ENCODE data around the gene SEC11A. TPM values are rescaled to one million over a fixed set of nuclear protein-coding genes. Genes with fewer than 3 reads are reported as not detected.
"Not testable (repeated sequence)": the region's sequence is repeated elsewhere in the genome, so short reads cannot be mapped to it uniquely, and the experiment has no call there.

SEC11A gene
- polyA plus RNA-seq, 1 donor from 2014 or later, result 158 TPM

DNA sequence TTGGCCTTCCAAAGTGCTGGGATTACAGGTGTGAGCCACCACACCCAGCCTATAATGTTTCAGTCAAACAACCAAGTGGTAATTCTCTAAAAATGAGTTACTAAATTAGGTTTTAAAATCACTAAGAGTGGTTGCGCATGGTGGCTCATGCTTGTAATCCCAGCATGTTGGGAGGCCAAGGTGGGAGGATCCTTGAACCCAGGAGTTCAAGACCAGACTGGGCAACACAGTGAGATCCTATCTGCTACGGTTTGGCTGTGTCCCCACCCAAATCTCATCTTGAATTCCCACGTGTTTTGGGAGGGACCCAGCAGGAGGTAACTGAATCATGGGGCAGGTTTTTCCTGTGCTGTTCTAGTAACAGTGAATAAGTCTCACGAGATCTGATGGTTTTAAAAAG, 26.1 kb downstream of the SEC11A start:
- Histone ChIP-seq H4K20me1 (ENCODE audit: insufficient read depth) (no peaks in the 10 kb centered on the region), H2AFZ (ENCODE audit: low read depth, low read length) (no peak overlapping the region), H3K9me2 (ENCODE audit: insufficient read depth, low read length) (no peaks in the 10 kb centered on the region), H3K36me3 (ENCODE audit: insufficient read depth, low read length) (no peaks in the 10 kb centered on the region), H3K9ac (ENCODE audit: low read length) (no peak overlapping the region), H3K9me3 (ENCODE audit: low read length) (no peaks in the 10 kb centered on the region), H3K4me2 (ENCODE audit: low read length) (no peak overlapping the region), H3K27me3 (ENCODE audit: insufficient read depth, low read depth, low read length) (no peaks in the 10 kb centered on the region), H3K27ac (ENCODE audit: low read length) (no peak overlapping the region), H3K4me3 (ENCODE audit: low read length) (no peak overlapping the region), H3K79me2 (replicated peaks; ENCODE audit: insufficient read depth, low read length) (peaks cover 23% of the 10 kb centered on the region), H3F3A (ENCODE audit: insufficient read depth, low read length, poor library complexity, severe bottlenecking) (no peaks in the 10 kb centered on the region)
- no peak for TF ChIP-seq TAF1 (IDR thresholded peaks at IDR 0.05; ENCODE audit: low read depth)
- no peak for TF ChIP-seq RAD21 (conservative IDR thresholded peaks at IDR 0.05)
- TF ChIP-seq POLR2AphosphoS5 (IDR thresholded peaks at IDR 0.05), result no peak
- TF ChIP-seq EZH2 (IDR thresholded peaks at IDR 0.05; ENCODE audit: borderline replicate concordance, insufficient read depth, low read length, poor library complexity, severe bottlenecking), result no peak
- TF ChIP-seq EP300 (conservative IDR thresholded peaks at IDR 0.05; ENCODE audit: poor library complexity, severe bottlenecking), result no peak
- no peak for TF ChIP-seq CTCF (IDR thresholded peaks at IDR 0.05; ENCODE audit: poor library complexity, severe bottlenecking)
- no peak for TF ChIP-seq SMC3 (conservative IDR thresholded peaks at IDR 0.05; ENCODE audit: poor library complexity)
- TF ChIP-seq REST (IDR thresholded peaks at IDR 0.05; ENCODE audit: borderline replicate concordance), result no peak
- TF ChIP-seq MXI1 (conservative IDR thresholded peaks at IDR 0.05; ENCODE audit: poor library complexity, severe bottlenecking), result no peak

- H3K27ac ChIP-seq (ENCODE audit: low read length); H3K9ac ChIP-seq (ENCODE audit: low read length); H3K79me2 ChIP-seq (replicated peaks; ENCODE audit: insufficient read depth, low read length); H3F3A ChIP-seq (ENCODE audit: insufficient read depth, low read length, poor library complexity, severe bottlenecking); H3K4me3 ChIP-seq (ENCODE audit: low read length); H3K9me2 ChIP-seq (ENCODE audit: insufficient read depth, low read length); H2AFZ ChIP-seq (ENCODE audit: low read depth, low read length); H3K27me3 ChIP-seq (ENCODE audit: insufficient read depth, low read depth, low read length); H3K9me3 ChIP-seq (ENCODE audit: low read length); H3K4me2 ChIP-seq (ENCODE audit: low read length); H4K20me1 ChIP-seq (ENCODE audit: insufficient read depth); H3K36me3 ChIP-seq (ENCODE audit: insufficient read depth, low read length): not testable (repeated sequence)
These were observed 29.5 kb downstream of the SEC11A start for GRCh38 chr15:84686446-84686845.

- H3K9ac ChIP-seq (ENCODE audit: low read length), result no peak overlapping the region
- no peak overlapping the region for H3K4me2 ChIP-seq (ENCODE audit: low read length)
- no peak overlapping the region for H3K4me3 ChIP-seq (ENCODE audit: low read length)
- no peak overlapping the region for H3K27ac ChIP-seq (ENCODE audit: low read length)
- no peak overlapping the region for H2AFZ ChIP-seq (ENCODE audit: low read depth, low read length)
- H3K9me2 ChIP-seq (ENCODE audit: insufficient read depth, low read length), result no peaks in the 10 kb centered on the region
- no peaks in the 10 kb centered on the region for H4K20me1 ChIP-seq (ENCODE audit: insufficient read depth)
- H3K9me3 ChIP-seq (ENCODE audit: low read length), result no peaks in the 10 kb centered on the region
- H3K79me2 ChIP-seq (replicated peaks; ENCODE audit: insufficient read depth, low read length), result no peaks in the 10 kb centered on the region
- H3F3A ChIP-seq (ENCODE audit: insufficient read depth, low read length, poor library complexity, severe bottlenecking), result no peaks in the 10 kb centered on the region
- H3K27me3 ChIP-seq (ENCODE audit: insufficient read depth, low read depth, low read length), result no peaks in the 10 kb centered on the region
- TF ChIP-seq SMC3 (conservative IDR thresholded peaks at IDR 0.05; ENCODE audit: poor library complexity) (no peak), EP300 (conservative IDR thresholded peaks at IDR 0.05; ENCODE audit: poor library complexity, severe bottlenecking) (no peak), EZH2 (IDR thresholded peaks at IDR 0.05; ENCODE audit: borderline replicate concordance, insufficient read depth, low read length, poor library complexity, severe bottlenecking) (no peak), MXI1 (conservative IDR thresholded peaks at IDR 0.05; ENCODE audit: poor library complexity, severe bottlenecking) (no peak), CTCF (IDR thresholded peaks at IDR 0.05; ENCODE audit: poor library complexity, severe bottlenecking) (no peak), RAD21 (conservative IDR thresholded peaks at IDR 0.05) (no peak), TAF1 (IDR thresholded peaks at IDR 0.05; ENCODE audit: low read depth) (no peak), POLR2AphosphoS5 (IDR thresholded peaks at IDR 0.05) (no peak), REST (IDR thresholded peaks at IDR 0.05; ENCODE audit: borderline replicate concordance) (no peak)
- H3K36me3 ChIP-seq (ENCODE audit: insufficient read depth, low read length), result no peaks in the 10 kb centered on the region
These were observed 30.6 kb downstream of the SEC11A start for GRCh38 chr15:84685304-84685703.
